GM23338 (cell line): ENCODE results near the gene OR1I1. TPM values are rescaled to one million over a fixed set of nuclear protein-coding genes. Genes with fewer than 3 reads are reported as not detected.

Experiments
- ATAC-seq: fragments of 200-7000 bp; cut with Tn5 transposase; 3 replicates; pipeline ENCODE4 v1.9.1; 2020
- DNase-seq: peaks from one replicate; pipeline ENCODE4 v3.0.0-alpha.2; 2015; ENCODE audit warnings: low spot score
- H2AFZ ChIP-seq: fragments of 200-600 bp; sonication (generic); 2 replicates; pipeline ENCODE4 v1.8.0; 2016; ENCODE audit warnings: antibody characterized with exemption, mild to moderate bottlenecking, moderate library complexity
- H3F3A ChIP-seq: fragments of 200-600 bp; sonication (generic); replicated peaks from 2 replicates; pipeline ENCODE4 v1.8.0; 2017; ENCODE audit warnings: antibody characterized with exemption, mixed run types, low read depth
- H3K27ac ChIP-seq: fragments of 200-600 bp; sonication (generic); 2 replicates; pipeline ENCODE4 v1.6.1; 2016; ENCODE audit warnings: low read depth
- H3K27me3 ChIP-seq: fragments of 200-600 bp; sonication (generic); 2 replicates; pipeline ENCODE4 v1.8.0; 2016; ENCODE audit warnings: mild to moderate bottlenecking, mixed run types, moderate library complexity; ENCODE audit not compliant: insufficient read depth
- H3K36me3 ChIP-seq: fragments of 200-600 bp; sonication (generic); 2 replicates; pipeline ENCODE4 v1.8.0; 2016; ENCODE audit warnings: mild to moderate bottlenecking; ENCODE audit not compliant: insufficient read depth
- H3K4me1 ChIP-seq: fragments of 200-600 bp; sonication (generic); 2 replicates; pipeline ENCODE4 v1.8.0; 2016; ENCODE audit warnings: mild to moderate bottlenecking, moderate library complexity; ENCODE audit not compliant: insufficient read depth
- H3K4me2 ChIP-seq: fragments of 200-600 bp; sonication (generic); 2 replicates; pipeline ENCODE4 v1.7.1; 2017; ENCODE audit warnings: mixed run types
- H3K4me3 ChIP-seq: fragments of 200-600 bp; sonication (generic); 2 replicates; pipeline ENCODE4 v1.6.1; 2016; ENCODE audit warnings: mixed run types
- H3K79me2 ChIP-seq: fragments of 200-600 bp; sonication (generic); replicated peaks from 2 replicates; pipeline ENCODE4 v1.8.0; 2017; ENCODE audit warnings: mild to moderate bottlenecking; ENCODE audit not compliant: insufficient read depth
- H3K9me2 ChIP-seq: fragments of 200-600 bp; sonication (generic); 2 replicates; pipeline ENCODE4 v1.8.0; 2017; ENCODE audit not compliant: insufficient read depth
- H4K20me1 ChIP-seq: fragments of 200-600 bp; sonication (generic); replicated peaks from 2 replicates; pipeline ENCODE4 v1.8.0; 2017; ENCODE audit warnings: mild to moderate bottlenecking; ENCODE audit not compliant: insufficient read depth
- H3K27ac Mint-ChIP-seq: 2 replicates; pipeline ENCODE4 v1.8.0; 2020; ENCODE audit warnings: inconsistent platforms, mild to moderate bottlenecking, moderate library complexity, mixed read lengths
- H3K27me3 Mint-ChIP-seq: 3 replicates; pipeline ENCODE4 v1.8.0; 2022; ENCODE audit warnings: low read depth, mild to moderate bottlenecking, moderate library complexity, mixed read lengths, inconsistent platforms; ENCODE audit not compliant: insufficient read depth, poor library complexity
- H3K36me3 Mint-ChIP-seq: 3 replicates; pipeline ENCODE4 v1.8.0; 2021; ENCODE audit warnings: low read depth, mild to moderate bottlenecking, inconsistent platforms, moderate library complexity, mixed read lengths
- H3K4me1 Mint-ChIP-seq: 3 replicates; pipeline ENCODE4 v1.8.0; 2020; ENCODE audit warnings: mild to moderate bottlenecking, inconsistent platforms, mixed read lengths
- H3K4me3 Mint-ChIP-seq: 3 replicates; pipeline ENCODE4 v1.8.0; 2021; ENCODE audit warnings: moderate library complexity, mild to moderate bottlenecking, inconsistent platforms, mixed read lengths
- H3K9me3 Mint-ChIP-seq: 3 replicates; pipeline ENCODE4 v1.8.0; 2020; ENCODE audit warnings: moderate library complexity, mild to moderate bottlenecking, inconsistent platforms, mixed read lengths
- EZH2 ChIP-seq: fragments of 200-600 bp; sonication (generic); IDR thresholded peaks from one replicate; pipeline ENCODE4 v1.8.0; 2017; ENCODE audit warnings: antibody characterized with exemption, mild to moderate bottlenecking, low read depth; ENCODE audit not compliant: unreplicated experiment
- EZH2phosphoT487 ChIP-seq: fragments of 200-600 bp; sonication (generic); IDR thresholded peaks from one replicate; pipeline ENCODE4 v1.8.1; 2018; ENCODE audit warnings: antibody characterized with exemption; ENCODE audit not compliant: unreplicated experiment
- JUNB ChIP-seq: IDR thresholded peaks from one replicate; pipeline ENCODE4 v1.6.1; 2016; ENCODE audit warnings: antibody characterized with exemption; ENCODE audit not compliant: unreplicated experiment
- POLR2AphosphoS5 ChIP-seq: IDR thresholded peaks from 2 replicates; pipeline ENCODE4 v1.6.1; 2016; ENCODE audit warnings: antibody characterized with exemption, low read depth
- STAT1 ChIP-seq: IDR thresholded peaks from one replicate; pipeline ENCODE4 v1.6.1; 2016; ENCODE audit warnings: antibody characterized with exemption; ENCODE audit not compliant: unreplicated experiment
- ZNF331 ChIP-seq: fragments of 250-450 bp; sonication (Bioruptor Pico); IDR thresholded peaks from 2 replicates; pipeline ENCODE4 v1.5.0; 2020; ENCODE audit warnings: low read depth, mild to moderate bottlenecking, moderate library complexity
- polyA plus RNA-seq: library from polyadenylated mRNA; unstranded; fragments of >200 nt; fragmentation: Nextera tagmentation; extraction: Ambion mirVana; gene quantifications from 2 replicates; pipeline ENCODE4 v1.2.1, GENCODE V29; 2016
- total RNA-seq: library from RNA; depleted of rRNA; stranded (reverse); fragments of >200 nt; shearing (Covaris generic); gene quantifications from 2 replicates; pipeline ENCODE4 v1.2.3, GENCODE V29; 2014
- TF ChIP-seq, protein P1 (sequence below), 2 experiments: fragments of 200-600 bp in 1 of 2; sonication (generic) in 1 of 2; conservative IDR thresholded peaks; 2 replicates each; pipeline versions ENCODE4 v1.5.1 to v1.6.1; 2016 to 2017; ENCODE audit warnings: antibody characterized with exemption in 2 of 2, low read depth in 2 of 2, mild to moderate bottlenecking in 2 of 2, moderate library complexity in 1 of 2
- TF ChIP-seq, protein P2 (sequence below): fragments of 250-450 bp; sonication (Bioruptor Pico); IDR thresholded peaks from 2 replicates; pipeline ENCODE4 v1.5.0; 2020; ENCODE audit warnings: mild to moderate bottlenecking, moderate library complexity

OR1I1 gene
- total and polyA plus RNA-seq, 2 experiments from 2014 or later: not detected

DNA sequence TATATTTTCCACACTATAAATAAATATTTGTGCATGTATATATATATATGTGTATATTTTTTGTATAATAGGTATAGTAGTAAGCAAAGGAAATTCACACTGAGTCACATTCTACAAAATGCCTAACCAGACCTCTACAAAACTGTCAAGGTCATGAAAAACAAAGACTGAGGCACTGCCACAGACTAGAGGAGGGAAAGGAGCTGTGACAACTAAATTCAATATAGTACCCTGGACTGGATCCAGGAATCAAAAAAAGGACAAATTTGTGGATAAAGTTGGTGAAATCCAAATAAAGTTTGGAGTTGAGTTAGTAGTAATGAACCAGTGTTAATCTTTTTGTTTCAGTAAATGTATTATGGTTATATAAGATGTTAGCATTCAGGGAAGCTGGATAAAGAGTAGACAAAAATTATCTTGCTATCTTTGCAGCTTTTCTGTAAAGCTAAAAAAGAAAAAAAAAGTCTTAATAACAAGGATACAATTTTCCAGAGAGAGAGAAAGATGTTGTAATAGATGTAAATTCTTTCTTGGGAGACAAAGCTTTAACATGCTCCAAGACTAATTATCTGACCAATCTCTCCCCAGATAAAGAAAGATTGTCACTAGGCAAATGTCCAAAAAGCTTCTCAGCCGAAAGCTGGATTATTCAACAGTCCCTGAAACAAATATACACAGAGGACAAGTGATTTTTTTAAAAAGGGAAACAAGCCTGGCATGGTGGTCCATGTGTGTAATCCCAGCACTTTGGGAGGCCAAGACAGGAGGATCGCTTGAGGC, 44.3 kb downstream of the OR1I1 start:
- Mint-ChIP-seq H3K27ac (no peak overlapping the region), H3K9me3 (no peaks in the 10 kb centered on the region), H3K27me3 (peaks cover 26% of the 10 kb centered on the region), H3K4me3 (peak overlapping the region; percentile 93; the same call in 1 of the 3 replicates), H3K4me1 (peaks cover 6% of the 10 kb centered on the region; the same call in 1 of the 3 replicates), H3K36me3 (peaks cover 12% of the 10 kb centered on the region)
- Histone ChIP-seq H3K4me2 (peak overlapping the region; percentile 30; the same call in 1 of the 2 replicates), H3K36me3 (no peaks in the 10 kb centered on the region), H4K20me1 (no peaks in the 10 kb centered on the region), H3K4me1 (0 out of 2 replicates have a peak, but pooled peaks cover 3% of the 10 kb centered on the region), H3K9me2 (no peaks in the 10 kb centered on the region), H3K27ac (no peak overlapping the region), H3K79me2 (peaks cover 10% of the 10 kb centered on the region), H3F3A (0 out of 2 replicates have a peak, but pooled peaks cover 6% of the 10 kb centered on the region), H2AFZ (no peak overlapping the region), H3K27me3 (no peaks in the 10 kb centered on the region), H3K4me3 (peak overlapping the region; percentile 32)
- no peak for ATAC-seq
- no peak for DNase-seq
- TF ChIP-seq ZNF331 (CRISPR knock-in tag) (no peak), EZH2phosphoT487 (no peak), STAT1 (no peak), EZH2 (no peak), POLR2AphosphoS5 (no peak), JUNB (no peak)
- TF ChIP-seq, protein P1, sequence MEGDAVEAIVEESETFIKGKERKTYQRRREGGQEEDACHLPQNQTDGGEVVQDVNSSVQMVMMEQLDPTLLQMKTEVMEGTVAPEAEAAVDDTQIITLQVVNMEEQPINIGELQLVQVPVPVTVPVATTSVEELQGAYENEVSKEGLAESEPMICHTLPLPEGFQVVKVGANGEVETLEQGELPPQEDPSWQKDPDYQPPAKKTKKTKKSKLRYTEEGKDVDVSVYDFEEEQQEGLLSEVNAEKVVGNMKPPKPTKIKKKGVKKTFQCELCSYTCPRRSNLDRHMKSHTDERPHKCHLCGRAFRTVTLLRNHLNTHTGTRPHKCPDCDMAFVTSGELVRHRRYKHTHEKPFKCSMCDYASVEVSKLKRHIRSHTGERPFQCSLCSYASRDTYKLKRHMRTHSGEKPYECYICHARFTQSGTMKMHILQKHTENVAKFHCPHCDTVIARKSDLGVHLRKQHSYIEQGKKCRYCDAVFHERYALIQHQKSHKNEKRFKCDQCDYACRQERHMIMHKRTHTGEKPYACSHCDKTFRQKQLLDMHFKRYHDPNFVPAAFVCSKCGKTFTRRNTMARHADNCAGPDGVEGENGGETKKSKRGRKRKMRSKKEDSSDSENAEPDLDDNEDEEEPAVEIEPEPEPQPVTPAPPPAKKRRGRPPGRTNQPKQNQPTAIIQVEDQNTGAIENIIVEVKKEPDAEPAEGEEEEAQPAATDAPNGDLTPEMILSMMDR (conservative IDR thresholded peaks at IDR 0.05; ENCODE audit: low read depth in 2 of 2): no peak
- TF ChIP-seq, protein P2, sequence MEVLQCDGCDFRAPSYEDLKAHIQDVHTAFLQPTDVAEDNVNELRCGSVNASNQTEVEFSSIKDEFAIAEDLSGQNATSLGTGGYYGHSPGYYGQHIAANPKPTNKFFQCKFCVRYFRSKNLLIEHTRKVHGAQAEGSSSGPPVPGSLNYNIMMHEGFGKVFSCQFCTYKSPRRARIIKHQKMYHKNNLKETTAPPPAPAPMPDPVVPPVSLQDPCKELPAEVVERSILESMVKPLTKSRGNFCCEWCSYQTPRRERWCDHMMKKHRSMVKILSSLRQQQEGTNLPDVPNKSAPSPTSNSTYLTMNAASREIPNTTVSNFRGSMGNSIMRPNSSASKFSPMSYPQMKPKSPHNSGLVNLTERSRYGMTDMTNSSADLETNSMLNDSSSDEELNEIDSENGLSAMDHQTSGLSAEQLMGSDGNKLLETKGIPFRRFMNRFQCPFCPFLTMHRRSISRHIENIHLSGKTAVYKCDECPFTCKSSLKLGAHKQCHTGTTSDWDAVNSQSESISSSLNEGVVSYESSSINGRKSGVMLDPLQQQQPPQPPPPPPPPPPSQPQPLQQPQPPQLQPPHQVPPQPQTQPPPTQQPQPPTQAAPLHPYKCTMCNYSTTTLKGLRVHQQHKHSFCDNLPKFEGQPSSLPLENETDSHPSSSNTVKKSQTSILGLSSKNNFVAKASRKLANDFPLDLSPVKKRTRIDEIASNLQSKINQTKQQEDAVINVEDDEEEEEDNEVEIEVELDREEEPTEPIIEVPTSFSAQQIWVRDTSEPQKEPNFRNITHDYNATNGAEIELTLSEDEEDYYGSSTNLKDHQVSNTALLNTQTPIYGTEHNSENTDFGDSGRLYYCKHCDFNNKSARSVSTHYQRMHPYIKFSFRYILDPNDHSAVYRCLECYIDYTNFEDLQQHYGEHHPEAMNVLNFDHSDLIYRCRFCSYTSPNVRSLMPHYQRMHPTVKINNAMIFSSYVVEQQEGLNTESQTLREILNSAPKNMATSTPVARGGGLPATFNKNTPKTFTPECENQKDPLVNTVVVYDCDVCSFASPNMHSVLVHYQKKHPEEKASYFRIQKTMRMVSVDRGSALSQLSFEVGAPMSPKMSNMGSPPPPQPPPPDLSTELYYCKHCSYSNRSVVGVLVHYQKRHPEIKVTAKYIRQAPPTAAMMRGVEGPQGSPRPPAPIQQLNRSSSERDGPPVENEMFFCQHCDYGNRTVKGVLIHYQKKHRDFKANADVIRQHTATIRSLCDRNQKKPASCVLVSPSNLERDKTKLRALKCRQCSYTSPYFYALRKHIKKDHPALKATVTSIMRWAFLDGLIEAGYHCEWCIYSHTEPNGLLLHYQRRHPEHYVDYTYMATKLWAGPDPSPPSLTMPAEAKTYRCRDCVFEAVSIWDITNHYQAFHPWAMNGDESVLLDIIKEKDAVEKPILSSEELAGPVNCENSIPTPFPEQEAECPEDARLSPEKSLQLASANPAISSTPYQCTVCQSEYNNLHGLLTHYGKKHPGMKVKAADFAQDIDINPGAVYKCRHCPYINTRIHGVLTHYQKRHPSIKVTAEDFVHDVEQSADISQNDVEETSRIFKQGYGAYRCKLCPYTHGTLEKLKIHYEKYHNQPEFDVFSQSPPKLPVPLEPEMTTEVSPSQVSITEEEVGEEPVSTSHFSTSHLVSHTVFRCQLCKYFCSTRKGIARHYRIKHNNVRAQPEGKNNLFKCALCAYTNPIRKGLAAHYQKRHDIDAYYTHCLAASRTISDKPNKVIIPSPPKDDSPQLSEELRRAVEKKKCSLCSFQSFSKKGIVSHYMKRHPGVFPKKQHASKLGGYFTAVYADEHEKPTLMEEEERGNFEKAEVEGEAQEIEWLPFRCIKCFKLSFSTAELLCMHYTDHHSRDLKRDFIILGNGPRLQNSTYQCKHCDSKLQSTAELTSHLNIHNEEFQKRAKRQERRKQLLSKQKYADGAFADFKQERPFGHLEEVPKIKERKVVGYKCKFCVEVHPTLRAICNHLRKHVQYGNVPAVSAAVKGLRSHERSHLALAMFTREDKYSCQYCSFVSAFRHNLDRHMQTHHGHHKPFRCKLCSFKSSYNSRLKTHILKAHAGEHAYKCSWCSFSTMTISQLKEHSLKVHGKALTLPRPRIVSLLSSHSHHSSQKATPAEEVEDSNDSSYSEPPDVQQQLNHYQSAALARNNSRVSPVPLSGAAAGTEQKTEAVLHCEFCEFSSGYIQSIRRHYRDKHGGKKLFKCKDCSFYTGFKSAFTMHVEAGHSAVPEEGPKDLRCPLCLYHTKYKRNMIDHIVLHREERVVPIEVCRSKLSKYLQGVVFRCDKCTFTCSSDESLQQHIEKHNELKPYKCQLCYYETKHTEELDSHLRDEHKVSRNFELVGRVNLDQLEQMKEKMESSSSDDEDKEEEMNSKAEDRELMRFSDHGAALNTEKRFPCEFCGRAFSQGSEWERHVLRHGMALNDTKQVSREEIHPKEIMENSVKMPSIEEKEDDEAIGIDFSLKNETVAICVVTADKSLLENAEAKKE (CRISPR knock-in tag): no peak
